ENCODE data around the gene ORM1.
"Not testable (repeated sequence)": the region's sequence is repeated elsewhere in the genome, so short reads cannot be mapped to it uniquely, and the experiment has no call there.

The ORM1 gene

GRCh38 chr9:114322831-114323531 is at the start of gene ORM1:
Gene ORM1, plus strand, starts transcription at chr9:114323098. Its CDS starts 36 bp downstream, at chr9:114323134.
- not testable (repeated sequence) for DNase-seq (ENCODE audit: low read depth in 2 of 2)

GRCh38 chr9:114273461-114273881 is 49.4 kb upstream of the ORM1 start:
- DNase-seq (ENCODE audit: low read depth in 2 of 2), result no peak

GRCh38 chr9:114274217-114274616 is 48.7 kb upstream of the ORM1 start:
- no peak for DNase-seq (ENCODE audit: low read depth in 2 of 2)

GRCh38 chr9:114275246-114276004 is 47.5 kb upstream of the ORM1 start:
- DNase-seq (ENCODE audit: low read depth in 2 of 2), result no peak

- peak; percentile 81 to 83 for DNase-seq (ENCODE audit: low read depth in 2 of 2)
Observed at GRCh38 chr9:114276908-114277821, 45.7 kb upstream of the ORM1 start.

- no peak for DNase-seq (ENCODE audit: low read depth in 2 of 2)
Observed at GRCh38 chr9:114278356-114278755, 44.5 kb upstream of the ORM1 start.

GRCh38 chr9:114278881-114279570 is 43.9 kb upstream of the ORM1 start:
- no peak for DNase-seq (ENCODE audit: low read depth in 2 of 2)

- no peak for DNase-seq (ENCODE audit: low read depth in 2 of 2)
Observed at GRCh38 chr9:114279693-114280092, 43.2 kb upstream of the ORM1 start.

GRCh38 chr9:114280636-114281472 is 42.0 kb upstream of the ORM1 start:
- DNase-seq (ENCODE audit: low read depth in 2 of 2), result peak; percentile 42 to 52

- peak in 1 of 2 experiments; percentile 53 for DNase-seq (ENCODE audit: low read depth in 2 of 2)
Observed at GRCh38 chr9:114281473-114282103, 41.3 kb upstream of the ORM1 start.

- no peak for DNase-seq (ENCODE audit: low read depth in 2 of 2)
Observed at GRCh38 chr9:114282104-114282485, 40.8 kb upstream of the ORM1 start.

- DNase-seq (ENCODE audit: low read depth in 2 of 2), result no peak
Observed at GRCh38 chr9:114282507-114282906, 40.4 kb upstream of the ORM1 start.

GRCh38 chr9:114282926-114283325 is 40.0 kb upstream of the ORM1 start:
- DNase-seq (ENCODE audit: low read depth in 2 of 2), result peak; percentile 84

- no peak for DNase-seq (ENCODE audit: low read depth in 2 of 2)
Observed at GRCh38 chr9:114283551-114284111, 39.3 kb upstream of the ORM1 start.

- no peak for DNase-seq (ENCODE audit: low read depth in 2 of 2)
Observed at GRCh38 chr9:114284316-114285060, 38.4 kb upstream of the ORM1 start.

GRCh38 chr9:114285166-114285867 is 37.6 kb upstream of the ORM1 start:
- DNase-seq (ENCODE audit: low read depth in 2 of 2), result peak in 1 of 2 experiments; percentile 78

- no peak for DNase-seq (ENCODE audit: low read depth in 2 of 2)
Observed at GRCh38 chr9:114286146-114286679, 36.7 kb upstream of the ORM1 start.

Data from fibroblast of skin of left biceps (primary cell).